HG02981 (cell line): Measurements from ENCODE around the gene CCDC92.
"Not testable (repeated sequence)": the region's sequence is repeated elsewhere in the genome, so short reads cannot be mapped to it uniquely, and the experiment has no call there.

ENCODE experiments used
- ATAC-seq: cut with Tn5 transposase; IDR thresholded peaks from one replicate; pipeline ENCODE4 v1.9.1; 2021; ENCODE audit warnings: mild to moderate bottlenecking, moderate library complexity; ENCODE audit not compliant: unreplicated experiment

Gene CCDC92

GRCh38 chr12:123912415-123913380, 59.9 kb downstream of the CCDC92 start:
- ATAC-seq = no peak

- ATAC-seq = not testable (repeated sequence)
These were observed 60.8 kb downstream of the CCDC92 start for GRCh38 chr12:123911672-123912409.

GRCh38 chr12:123910761-123911193, 61.9 kb downstream of the CCDC92 start:
- ATAC-seq = no peak

GRCh38 chr12:123910057-123910456, 62.6 kb downstream of the CCDC92 start:
- ATAC-seq = no peak

- no peak for ATAC-seq
These were observed 63.5 kb downstream of the CCDC92 start for GRCh38 chr12:123908884-123909725.

GRCh38 chr12:123907726-123908476, 64.7 kb downstream of the CCDC92 start:
- ATAC-seq = no peak

GRCh38 chr12:123906711-123907420, 65.8 kb downstream of the CCDC92 start:
- ATAC-seq = no peak

GRCh38 chr12:123905319-123905925, 67.2 kb downstream of the CCDC92 start:
- no peak for ATAC-seq

- ATAC-seq = no peak
These were observed 69.1 kb downstream of the CCDC92 start for GRCh38 chr12:123903301-123904065.

- no peak for ATAC-seq
These were observed 69.8 kb downstream of the CCDC92 start for GRCh38 chr12:123902821-123903220.

GRCh38 chr12:123900871-123901376, 71.7 kb downstream of the CCDC92 start:
- no peak for ATAC-seq

- ATAC-seq = no peak
These were observed 73.3 kb downstream of the CCDC92 start for GRCh38 chr12:123899368-123899767.

GRCh38 chr12:123898673-123899072, 74.0 kb downstream of the CCDC92 start:
- ATAC-seq = no peak

- no peak for ATAC-seq
These were observed 75.4 kb downstream of the CCDC92 start for GRCh38 chr12:123897221-123897620.

GRCh38 chr12:123896767-123897166, 75.9 kb downstream of the CCDC92 start:
- ATAC-seq = no peak

- ATAC-seq = no peak
These were observed 77.2 kb downstream of the CCDC92 start for GRCh38 chr12:123895451-123895850.

GRCh38 chr12:123894823-123895345, 77.7 kb downstream of the CCDC92 start:
- ATAC-seq = no peak

GRCh38 chr12:123893276-123893675, 79.4 kb downstream of the CCDC92 start:
- no peak for ATAC-seq
